Stimulated activated naive CD4-positive, alpha-beta T cell treated with Interleukin-2 at 50 U/mL for 16 hours (primary cell): Measurements from ENCODE around the gene LCNL1.
"Not testable (repeated sequence)": the region's sequence is repeated elsewhere in the genome, so short reads cannot be mapped to it uniquely, and the experiment has no call there.

Source experiments
- DNase-seq: peaks from one replicate; lab custom pipeline; 2025; lab: John Stamatoyannopoulos, UW

The LCNL1 gene

DNA sequence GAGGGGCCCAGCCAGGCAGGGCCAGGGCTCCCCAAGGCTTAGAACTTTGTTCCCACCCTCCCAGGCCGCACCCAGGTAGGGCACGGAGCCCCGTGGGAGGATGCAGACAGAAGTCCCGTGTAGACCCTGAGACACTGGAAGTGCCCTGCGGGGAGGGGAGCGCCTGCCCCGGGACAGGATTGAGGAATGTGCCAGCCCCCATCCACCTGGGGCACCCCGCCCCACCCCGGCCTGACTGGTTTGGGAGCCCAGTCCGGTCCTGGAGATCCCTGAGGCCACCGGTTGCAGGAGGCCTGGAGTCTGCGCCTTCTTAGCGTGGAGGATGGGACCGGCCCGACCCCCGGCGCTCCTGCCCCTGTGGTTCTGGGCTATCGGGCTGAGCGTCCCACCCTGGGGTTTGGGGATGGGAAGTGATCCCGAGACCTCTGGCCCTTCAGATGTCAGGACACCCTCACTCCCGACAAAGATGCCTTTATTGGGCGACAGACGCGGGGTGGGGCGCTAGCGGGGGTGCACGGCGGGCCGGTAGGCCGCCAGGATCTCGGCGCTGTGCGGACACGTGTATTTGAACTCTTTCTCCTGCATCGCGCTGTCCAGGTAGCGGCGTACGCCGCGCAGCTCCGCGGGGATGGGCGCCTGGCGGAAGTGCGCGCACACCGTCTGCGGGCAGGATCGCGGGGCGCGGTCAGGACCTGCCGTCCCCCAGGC lies 11.5 kb downstream of the LCNL1 start:
- no peak for DNase-seq

DNA sequence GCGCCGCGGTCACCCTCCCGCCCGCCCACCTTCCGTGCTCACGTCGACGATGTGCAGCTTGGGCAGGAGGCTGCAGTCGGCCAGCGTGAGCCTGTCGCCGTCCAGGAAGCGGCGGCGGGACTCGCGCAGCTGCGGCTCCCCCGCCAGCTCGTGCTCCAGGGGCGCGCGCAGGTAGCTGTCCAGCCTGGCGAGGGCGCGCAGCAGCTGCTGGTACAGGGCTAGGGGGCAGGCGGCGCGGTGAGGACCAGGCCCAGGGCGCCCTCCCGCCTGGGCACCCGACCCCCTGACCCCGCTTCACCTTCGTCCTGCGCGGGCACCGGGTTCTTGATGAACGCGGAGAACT lies 12.1 kb downstream of the LCNL1 start:
- DNase-seq, result no peak

DNA sequence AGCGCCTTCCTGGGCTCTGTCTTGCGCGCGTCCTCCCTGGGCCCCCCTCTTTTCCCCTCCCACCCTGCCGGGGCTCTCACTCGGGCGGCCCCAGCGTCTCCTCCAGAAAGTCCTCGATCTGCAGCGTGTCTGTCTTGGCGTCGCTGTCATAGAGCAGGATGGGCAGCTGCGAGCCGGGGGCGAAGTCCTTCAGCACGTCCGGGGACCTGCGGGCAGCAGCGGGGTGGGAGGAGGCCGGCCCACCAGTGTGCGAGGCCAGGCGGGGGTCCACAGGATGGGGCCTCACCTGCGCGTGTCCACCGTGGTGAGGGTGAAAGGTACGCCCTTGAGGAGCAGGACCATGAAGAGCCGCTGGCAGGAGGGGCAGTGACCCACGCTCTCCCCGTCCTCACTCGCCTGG lies 12.6 kb downstream of the LCNL1 start:
- DNase-seq, result no peak

DNA sequence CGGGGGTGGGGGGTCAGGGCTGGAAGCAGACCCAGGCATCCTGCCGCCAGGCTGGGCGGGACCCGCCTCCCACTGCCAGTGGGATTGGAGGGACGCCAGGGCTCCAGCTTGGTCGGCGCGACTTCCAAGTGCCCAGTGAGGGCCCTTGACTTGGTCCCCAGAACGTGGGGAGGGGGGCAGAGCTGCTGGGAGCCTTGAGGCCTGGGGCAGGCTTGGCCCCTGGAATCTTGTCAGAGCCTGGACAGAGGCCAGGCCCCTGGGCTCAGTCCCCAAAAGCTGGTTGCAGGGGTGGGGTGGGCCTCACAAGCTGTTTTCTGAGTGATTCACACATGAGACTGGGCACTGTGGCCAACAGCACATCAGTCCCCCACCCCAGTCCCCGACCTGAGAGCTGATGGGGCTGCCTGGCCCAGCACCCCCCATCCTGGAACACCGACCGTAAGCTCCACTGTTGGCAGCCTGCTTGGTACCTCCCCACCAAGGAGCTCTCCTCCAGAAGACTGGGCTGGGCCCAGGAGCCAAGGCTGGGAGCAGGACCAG lies 13.0 kb downstream of the LCNL1 start:
- DNase-seq, result no peak

DNA sequence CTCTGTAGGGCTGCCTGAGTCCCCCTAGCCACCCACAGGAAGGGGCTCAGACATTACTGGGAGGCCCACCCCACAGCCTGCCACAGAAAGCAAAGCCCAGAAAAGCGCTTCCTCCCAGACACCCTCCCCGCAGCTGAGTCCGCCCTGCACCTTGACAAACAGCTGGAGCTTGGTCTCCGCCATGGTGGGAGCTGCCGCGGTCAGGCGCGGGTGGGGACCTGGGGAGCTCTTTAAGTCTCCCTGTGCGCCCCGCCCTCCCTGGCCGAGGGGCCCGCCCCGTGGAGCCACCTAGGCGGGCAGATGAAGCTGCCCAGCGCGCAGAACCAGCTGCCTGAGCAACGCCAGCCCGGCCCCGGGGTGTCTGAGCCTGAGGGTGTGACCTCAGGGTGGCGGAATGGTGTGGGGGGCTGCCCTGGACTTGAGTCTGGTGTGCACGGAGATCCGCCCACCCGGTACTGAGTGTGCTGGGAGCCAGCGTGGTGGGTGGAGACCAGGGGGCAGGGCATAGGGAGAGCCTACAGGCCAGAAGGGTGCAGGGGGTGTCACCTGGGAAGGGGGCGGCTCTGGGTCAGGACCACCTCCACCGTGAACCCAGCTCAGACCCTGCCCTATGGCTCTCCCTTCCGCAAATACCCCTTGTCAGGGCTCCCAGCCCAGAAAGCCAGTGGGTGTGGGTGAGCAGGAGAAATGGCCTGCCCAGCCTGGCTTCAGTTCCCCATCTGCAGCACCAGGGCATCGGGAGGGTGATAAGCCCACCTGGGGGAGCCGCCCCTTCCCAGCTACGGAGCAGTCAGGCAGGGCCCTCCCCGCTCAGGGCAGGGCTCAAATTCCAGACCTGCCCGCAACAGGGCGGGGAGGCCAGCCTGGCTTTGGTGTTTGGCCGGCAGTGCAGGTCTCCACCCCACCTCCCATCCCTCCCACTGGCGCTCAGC lies 13.8 kb downstream of the LCNL1 start, which contains the start of gene CLIC3:
Gene CLIC3, minus strand, starts transcription at position 208 of the 932 bp plus-strand sequence. Its CDS starts 25 bp downstream, at position 183.
- peak; percentile 32 for DNase-seq

DNA sequence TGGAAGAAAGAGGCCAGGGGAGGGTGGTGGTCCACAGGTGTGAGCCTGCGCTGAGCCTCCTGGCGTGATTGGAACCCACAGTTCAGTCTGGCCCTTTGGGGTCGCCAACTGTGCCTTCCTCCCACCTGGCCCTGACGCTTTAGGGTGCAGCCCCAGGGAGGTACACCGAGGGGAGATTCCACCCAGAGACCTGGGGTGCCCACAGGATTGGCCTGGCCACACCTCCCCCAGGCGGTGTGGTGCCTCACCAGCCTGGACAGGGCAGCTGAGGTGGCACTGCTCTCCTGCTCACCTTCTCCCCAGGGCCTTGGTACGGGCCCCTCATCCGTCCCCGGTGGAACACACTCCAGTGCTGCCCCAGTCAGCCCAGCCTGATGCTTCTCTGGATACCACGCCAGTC lies 14.6 kb downstream of the LCNL1 start:
- DNase-seq, result no peak

DNA sequence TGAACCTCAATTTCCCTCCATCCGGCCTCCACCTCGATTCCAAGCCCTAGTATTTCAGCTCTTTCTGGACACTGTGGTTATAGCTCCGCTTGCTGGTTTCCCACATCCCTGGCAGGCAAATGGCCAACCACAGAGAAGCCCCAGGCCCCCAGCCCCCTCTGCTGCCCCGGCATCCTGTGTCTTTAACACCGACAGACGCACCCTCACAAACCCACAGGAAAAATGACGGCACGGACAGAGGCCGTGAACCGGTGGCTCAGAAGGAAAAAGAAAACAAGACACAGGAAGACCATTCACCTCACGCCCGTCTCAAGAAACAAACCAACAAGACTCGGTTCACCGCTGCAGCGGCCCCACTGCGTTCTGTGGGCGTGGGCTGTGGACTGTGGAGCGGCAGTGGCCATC lies 15.0 kb downstream of the LCNL1 start:
- no peak for DNase-seq

DNA sequence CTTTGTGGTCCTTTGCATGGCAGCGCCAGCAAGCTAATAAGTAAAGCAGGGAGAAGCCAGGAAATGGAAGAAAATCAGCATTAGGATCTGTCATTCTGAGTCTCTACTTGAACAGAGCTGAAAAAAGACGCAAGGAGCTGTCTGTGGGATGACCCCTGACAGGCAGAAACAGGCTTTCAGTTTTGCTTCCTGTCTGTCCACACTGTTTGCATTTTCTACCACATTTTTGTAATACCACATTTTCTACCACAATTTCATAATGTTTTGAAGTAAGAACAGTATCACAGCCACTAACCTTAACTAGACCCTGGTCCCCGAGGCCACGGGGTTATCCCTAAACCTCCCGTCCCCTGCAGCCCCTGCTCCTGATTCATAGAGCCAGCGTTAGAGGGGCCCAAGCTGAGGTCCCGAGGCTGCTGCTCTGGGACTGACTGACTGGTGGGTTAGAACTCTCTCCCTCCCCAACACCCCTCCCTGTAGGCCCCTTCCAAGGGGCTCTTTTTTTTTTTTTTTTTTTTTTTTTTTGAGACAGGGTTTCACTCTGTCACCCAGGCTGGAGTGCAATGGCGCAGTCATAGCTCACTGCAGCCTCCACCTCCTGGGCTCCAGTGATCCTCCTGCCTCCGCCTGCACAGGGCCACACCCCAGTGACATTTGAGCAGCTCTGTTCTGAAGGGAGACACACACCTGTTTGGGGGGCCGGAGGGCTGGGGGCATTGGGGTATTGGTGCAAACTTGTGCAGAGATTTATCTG lies 17.6 kb downstream of the LCNL1 start:
- DNase-seq, result peak; percentile 29

DNA sequence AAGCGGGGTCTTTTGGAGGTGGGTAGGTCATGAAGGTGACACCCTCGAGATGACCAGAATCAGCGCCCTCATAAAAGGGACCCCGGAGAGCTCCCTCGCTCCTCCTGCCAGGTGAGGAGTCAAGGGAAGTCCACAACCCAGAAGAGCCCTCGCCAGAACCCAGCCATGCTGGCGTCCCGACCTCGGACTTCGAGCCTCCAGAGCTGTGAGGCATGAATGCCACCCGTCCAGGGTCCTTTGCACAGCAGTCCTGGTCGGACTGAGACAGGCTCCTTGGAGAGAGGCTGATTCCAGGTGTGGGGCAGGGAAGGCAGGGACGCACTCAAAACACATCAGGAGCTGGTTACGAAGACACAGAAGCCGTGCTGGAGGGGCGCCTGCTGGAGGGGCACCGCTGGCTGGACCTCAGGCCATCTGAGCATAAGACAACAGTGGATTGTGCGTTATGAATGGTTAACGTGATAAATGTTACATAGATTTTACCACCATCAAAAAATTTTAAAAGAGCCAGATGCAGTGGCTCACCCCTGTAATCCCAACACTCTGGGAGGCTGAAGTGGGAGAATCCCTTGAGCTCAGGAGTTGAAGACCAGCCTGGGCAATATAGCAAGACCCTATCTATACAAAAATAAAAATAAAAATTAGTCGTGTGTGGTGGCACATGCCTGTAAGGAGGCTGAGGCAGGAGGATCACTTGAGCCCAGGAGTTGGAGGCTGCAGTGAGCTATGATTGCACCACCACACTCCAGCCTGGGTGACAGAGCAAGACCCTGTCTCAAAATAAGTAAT lies 19.3 kb downstream of the LCNL1 start:
- DNase-seq, result no peak

DNA sequence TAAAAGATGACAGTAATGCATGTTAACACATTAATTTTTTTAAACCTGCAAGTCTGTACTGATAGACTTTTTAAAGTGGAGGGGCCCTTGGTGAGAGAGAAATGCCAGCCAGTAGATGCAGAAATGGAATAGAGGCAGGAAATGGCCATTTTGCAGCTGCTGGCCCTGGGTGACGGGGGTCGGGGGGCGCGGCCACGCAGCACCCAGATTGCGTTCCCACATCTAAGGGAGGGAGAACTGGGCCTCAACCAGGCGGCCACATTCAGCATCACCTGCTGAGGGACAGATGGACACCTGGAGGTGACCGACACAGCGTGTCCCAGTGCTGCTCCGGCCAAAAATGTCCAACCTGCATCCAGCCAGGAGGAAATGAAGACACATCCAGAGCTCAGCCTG lies 19.9 kb downstream of the LCNL1 start:
- DNase-seq, result no peak

DNA sequence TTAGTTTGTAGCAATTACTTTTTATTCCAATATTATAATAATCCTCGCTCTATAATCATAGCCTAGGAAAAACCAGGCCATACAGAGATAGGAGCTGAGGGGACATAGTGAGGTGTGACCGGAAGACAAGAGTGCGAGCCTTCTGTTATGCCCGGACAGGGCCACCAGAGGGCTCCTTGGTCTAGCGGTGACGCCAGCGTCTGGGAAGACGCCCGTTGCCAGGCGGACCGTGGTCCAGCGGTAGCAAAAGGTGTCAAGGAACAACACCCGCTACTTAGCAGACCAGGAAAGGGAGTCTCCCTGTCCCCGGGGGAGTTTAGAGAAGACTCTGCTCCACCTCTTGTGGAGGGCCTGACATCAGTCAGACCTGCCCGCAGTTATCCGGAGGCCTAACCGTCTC lies 21.5 kb downstream of the LCNL1 start:
- DNase-seq, result not testable (repeated sequence)

DNA sequence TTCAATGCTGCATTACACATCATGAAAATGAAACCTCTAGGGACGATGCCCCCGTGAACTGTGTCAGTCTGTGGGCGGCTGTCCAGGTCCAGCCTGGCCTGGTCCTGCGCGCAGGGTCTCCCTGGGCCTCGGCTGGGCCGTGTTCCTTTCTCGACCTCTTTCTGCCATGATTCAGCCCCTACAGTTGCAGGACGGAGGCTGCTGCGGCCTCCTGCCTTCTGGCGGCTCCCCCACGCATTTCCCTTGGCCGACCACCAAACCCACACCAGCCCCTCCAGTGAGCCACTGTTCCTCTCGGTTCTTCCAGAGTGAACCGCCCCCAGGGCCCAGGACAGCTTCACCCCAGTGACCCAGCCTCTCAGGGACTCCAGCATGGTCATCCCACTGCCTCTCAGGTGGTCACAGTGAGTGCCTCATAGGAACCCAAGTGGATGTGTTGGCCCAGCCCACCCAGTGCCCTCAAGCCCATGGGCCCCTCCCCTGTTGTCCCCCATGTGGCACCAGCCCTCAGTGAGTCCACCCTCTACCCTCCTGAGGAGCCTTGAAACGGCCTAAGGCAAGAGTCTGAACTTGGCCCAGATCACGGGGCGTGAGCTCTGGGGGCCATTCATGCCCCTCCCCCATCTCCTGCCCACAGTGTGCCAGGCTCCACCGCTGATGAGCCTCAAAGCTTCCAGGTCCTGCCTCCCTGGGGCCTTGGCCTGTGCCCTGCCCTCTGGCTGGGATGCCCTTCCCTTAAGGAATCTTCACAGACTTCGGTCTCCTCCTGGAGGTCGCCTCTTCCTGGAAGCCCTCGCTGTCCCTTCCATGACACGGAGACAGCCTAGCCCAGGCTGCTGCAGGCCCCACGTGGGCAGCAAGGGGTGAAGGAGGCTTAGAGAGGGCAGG lies 23.6 kb downstream of the LCNL1 start:
- no peak for DNase-seq

DNA sequence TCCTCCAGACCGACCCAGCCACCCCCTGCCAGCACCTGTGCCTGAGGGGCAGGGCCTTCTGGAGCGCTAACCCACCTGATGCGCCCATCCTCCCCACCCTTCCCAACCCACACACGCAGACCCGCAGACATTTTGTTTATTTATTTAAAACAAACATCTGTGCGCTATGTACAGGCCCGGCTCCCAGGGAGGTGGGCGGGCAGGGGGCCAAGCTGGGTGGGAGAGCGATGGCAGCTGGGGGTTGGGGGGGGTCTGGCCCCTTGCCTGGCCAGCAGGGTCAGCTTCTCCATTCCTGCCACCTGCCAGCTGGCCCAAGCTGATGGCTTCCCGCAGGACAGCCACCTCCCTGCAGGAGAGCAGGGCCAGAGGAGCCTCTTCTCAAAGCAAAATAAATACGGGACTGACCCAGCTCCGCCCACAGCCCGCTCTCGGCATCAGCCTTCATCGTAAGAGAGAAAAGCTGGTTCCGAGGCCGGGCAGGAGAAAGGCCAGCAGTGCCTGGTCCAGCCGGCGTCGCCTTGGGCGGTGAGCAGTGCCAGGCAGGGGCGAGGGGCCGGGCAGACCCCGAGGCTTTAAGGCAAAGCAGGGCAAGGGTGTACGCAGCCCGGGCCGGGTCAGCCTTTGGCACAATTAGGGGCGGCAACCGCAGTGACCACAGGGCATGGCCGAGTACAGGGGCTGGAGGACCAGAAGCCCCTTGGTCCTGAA lies 24.5 kb downstream of the LCNL1 start:
- DNase-seq, result no peak

DNA sequence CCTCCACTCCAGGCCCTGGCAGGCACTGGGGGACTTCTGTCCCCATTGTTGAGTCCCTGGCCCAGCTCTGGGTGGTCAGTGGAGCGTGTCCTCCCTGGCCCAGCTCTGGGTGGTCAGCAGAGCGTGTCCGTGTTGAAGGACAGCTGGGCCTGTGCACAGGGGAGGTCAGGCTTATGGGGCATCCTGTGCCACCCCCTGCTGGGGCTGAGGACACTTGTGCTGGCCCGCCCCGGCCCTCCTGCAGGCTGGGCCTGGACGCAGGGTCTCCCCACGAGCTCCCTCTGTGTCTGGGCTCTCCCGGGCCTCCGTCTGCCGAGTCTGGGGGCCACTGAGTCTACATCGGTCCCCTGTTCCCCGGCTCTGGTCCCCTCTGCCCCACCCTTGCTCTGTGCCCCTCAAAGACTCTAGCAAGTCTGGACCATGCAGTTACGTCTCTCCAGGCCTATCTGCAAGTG lies 25.1 kb downstream of the LCNL1 start:
- no peak for DNase-seq

DNA sequence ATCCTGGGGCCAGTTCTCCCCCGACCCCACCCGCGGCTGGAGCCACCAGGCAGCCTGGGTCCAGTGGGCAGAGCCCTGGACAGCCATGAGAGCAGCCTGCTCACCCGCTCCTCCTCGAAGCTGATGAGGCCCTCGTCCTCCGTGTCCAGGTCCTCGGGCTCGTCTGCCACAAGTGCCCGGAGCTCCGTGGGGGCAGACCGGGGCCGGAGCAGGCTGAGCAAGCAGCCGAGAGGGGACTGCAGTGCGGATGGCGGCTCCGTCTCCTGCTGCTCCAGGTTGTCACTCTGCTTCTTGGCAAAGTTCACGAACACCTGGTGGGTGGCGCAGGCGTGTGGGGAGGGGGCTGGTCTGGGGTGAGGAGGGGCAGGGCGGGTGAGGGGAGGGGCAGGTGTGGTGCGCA lies 25.5 kb downstream of the LCNL1 start:
- no peak for DNase-seq

DNA sequence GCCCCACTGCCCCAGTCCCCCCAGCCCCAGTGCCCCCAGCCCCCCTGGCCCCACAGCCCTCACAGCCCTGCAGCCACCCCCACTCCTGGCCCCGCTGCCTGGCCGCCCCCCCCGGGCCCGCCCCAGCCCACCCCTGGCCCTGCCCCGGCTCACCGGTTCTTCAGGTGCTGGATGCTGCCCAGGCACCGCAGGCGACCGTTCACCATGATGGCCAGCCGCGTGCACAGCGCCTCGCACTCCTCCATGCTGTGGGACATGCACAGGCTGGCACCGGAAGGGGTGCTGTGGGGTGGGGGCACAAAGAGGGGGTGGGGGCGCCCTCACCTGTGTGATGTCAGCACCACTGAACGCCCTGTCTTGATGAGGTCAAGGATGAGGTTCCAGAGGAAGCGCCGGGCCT lies 26.4 kb downstream of the LCNL1 start:
- no peak for DNase-seq

DNA sequence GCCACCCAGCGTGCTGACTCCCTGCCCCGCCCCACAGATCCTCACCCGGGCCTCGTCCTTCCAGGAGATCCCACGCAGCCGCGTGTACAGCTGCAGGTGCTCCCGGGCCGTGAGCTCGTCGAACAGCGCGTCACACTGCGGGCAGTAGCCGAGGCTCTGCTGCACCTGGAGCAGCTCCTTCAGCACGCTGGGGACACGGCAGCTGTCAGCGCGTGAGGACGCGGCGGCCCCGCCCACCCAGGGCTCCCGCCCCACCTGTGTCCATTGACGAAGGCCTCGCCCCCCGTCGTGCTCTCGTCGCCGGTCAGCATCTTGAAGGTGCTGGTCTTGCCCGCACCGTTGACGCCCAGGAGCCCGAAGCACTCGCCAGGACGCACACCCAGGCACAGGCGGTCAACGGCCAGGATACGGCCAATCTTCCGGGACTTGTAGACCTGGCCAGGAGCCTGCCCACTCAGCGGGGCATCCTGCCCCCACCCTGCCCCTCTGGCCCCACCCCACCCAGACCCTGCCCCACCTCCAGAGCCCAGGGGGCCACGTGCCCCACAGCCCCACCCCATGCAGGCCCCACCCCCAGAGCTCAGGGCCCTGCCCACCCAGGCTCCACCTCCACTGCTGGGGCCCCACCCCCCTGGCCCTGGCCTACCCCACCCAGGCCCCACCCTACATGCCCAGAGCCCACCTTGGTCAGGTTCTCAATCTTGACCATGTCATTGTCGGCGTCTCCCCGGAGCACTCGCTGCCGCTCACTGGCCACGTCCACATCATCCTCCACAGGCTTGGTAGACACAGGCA lies 27.3 kb downstream of the LCNL1 start:
- DNase-seq, result no peak

DNA sequence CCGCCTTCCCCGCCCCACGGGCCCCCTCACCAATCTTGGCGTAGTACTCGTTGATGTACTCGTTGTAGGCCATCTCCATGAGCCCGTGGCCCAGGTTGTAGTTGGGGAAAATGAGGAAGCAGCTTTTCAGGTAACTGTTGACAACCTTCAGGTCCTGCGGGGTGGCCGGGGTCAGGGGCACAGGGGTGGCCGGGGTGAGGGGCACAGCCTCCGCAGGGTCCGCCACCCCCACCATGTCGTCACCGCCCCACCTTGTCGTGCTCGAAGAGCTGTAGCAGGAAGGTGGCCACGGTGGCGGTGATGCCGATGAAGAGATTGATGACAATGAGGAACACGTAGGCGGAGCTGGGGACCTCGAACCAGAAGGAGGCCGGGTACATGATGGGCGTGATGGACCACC lies 28.4 kb downstream of the LCNL1 start:
- DNase-seq, result no peak
